GM15510 (cell line): ENCODE measurements around the gene ABI2.

Experiments used
- POLR2A ChIP-seq: IDR thresholded peaks from 3 replicates; pipeline ENCODE4 v1.6.1; 2011; ENCODE audit warnings: borderline replicate concordance; ENCODE audit not compliant: insufficient read length; ENCODE audit errors: extremely low read depth

ABI2 gene

GRCh38 chr2:203484266-203485112 lies 156.3 kb downstream of the ABI2 start:
- no peak for TF ChIP-seq POLR2A

DNA sequence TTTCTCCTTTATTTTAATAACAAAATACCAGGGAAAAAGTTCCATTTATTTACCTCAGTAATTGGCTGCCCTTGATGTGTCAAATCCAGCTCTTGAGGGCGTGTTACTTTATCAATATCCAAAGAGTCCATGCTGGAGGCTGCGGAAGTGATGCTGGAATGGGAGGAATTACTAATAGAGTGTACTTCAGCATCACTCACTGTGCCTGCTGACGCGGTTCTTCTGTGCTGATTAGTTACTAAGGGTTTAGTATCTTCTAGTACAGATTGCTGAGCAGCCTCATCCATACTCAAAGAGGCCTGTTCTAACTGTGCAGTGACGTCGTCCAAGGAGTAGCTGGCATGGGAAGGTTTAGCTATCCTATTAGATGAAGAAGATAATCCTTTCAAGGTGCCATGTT lies 161.3 kb downstream of the ABI2 start:
- TF ChIP-seq POLR2A, result no peak

GRCh38 chr2:203490391-203490790 lies 162.2 kb downstream of the ABI2 start:
- no peak for TF ChIP-seq POLR2A

GRCh38 chr2:203492965-203493364 lies 164.8 kb downstream of the ABI2 start:
- TF ChIP-seq POLR2A, result no peak
